BLaER1 (cell line): ENCODE measurements around the gene WDR38.
"Not testable (repeated sequence)": the region's sequence is repeated elsewhere in the genome, so short reads cannot be mapped to it uniquely, and the experiment has no call there.

Source experiments
- H3K27ac ChIP-seq: shearing (Covaris generic); formaldehyde crosslinking; 2 replicates; pipeline ENCODE4 v1.8.1; 2022
- H3K27me3 ChIP-seq: shearing (Covaris generic); formaldehyde crosslinking; 2 replicates; pipeline ENCODE4 v1.8.1; 2022
- H3K36me3 ChIP-seq: shearing (Covaris generic); formaldehyde crosslinking; 2 replicates; pipeline ENCODE4 v1.8.1; 2022
- H3K4me1 ChIP-seq: shearing (Covaris generic); formaldehyde crosslinking; 2 replicates; pipeline ENCODE4 v1.8.1; 2022
- H3K4me2 ChIP-seq: shearing (Covaris generic); formaldehyde crosslinking; 2 replicates; pipeline ENCODE4 v1.8.1; 2022
- H3K4me3 ChIP-seq: shearing (Covaris generic); formaldehyde crosslinking; 2 replicates; pipeline ENCODE4 v1.8.1; 2022
- H3K9ac ChIP-seq: shearing (Covaris generic); formaldehyde crosslinking; 2 replicates; pipeline ENCODE4 v1.8.1; 2022
- H3K9me3 ChIP-seq: shearing (Covaris generic); formaldehyde crosslinking; 2 replicates; pipeline ENCODE4 v1.8.1; 2022
- H4K20me1 ChIP-seq: shearing (Covaris generic); formaldehyde crosslinking; 2 replicates; pipeline ENCODE4 v1.8.1; 2022
- Cebpa-rat ChIP-seq: shearing (Covaris generic); IDR thresholded peaks from 2 replicates; pipeline ENCODE4 v1.8.1; 2022

Gene WDR38

GRCh38 chr9:124844291-124844690 lies 9.0 kb upstream of the WDR38 start:
- H3K4me2 ChIP-seq, result no peak overlapping the region
- H3K27me3 ChIP-seq, result no peaks in the 10 kb centered on the region
- H4K20me1 ChIP-seq, result no peaks in the 10 kb centered on the region
- no peak for TF ChIP-seq Cebpa-rat
- H3K9ac ChIP-seq, result no peak overlapping the region
- H3K4me3 ChIP-seq, result no peak overlapping the region
- no peak overlapping the region for H3K27ac ChIP-seq
- H3K4me1 ChIP-seq, result no peaks in the 10 kb centered on the region
- no peaks in the 10 kb centered on the region for H3K9me3 ChIP-seq
- H3K36me3 ChIP-seq, result no peaks in the 10 kb centered on the region

- not testable (repeated sequence) for H3K9me3 ChIP-seq, H3K4me3 ChIP-seq, H3K4me2 ChIP-seq, H3K4me1 ChIP-seq, H3K27ac ChIP-seq, H4K20me1 ChIP-seq, H3K27me3 ChIP-seq, H3K36me3 ChIP-seq, H3K9ac ChIP-seq
Measured at GRCh38 chr9:124846467-124846866, 6.8 kb upstream of the WDR38 start.

DNA sequence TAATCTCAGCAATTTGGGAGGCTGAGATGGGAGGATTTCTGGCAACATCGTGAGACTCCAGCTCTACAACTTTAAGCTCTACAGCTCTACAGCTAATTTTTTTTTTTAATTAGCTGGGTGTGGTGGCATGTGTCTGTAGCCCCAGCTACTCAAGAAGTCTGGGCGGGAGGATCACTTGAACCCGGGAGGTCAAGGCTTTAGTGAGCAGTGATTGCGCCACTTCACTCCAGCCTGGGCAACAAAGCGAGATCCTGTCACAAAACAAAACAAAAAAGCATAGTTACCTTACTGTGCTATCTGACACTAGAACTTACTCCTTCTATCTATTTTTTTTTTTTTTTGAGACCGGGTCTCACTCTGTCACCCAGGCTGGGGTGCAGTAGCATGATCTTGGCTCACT lies 6.3 kb upstream of the WDR38 start:
- no peak for TF ChIP-seq Cebpa-rat
- Histone ChIP-seq H3K27me3 (no peaks in the 10 kb centered on the region), H3K9ac (no peak overlapping the region), H3K9me3 (no peaks in the 10 kb centered on the region), H3K4me1 (peaks cover 12% of the 10 kb centered on the region), H3K4me3 (no peak overlapping the region), H3K4me2 (no peak overlapping the region), H3K36me3 (no peaks in the 10 kb centered on the region), H3K27ac (no peak overlapping the region), H4K20me1 (no peaks in the 10 kb centered on the region)

DNA sequence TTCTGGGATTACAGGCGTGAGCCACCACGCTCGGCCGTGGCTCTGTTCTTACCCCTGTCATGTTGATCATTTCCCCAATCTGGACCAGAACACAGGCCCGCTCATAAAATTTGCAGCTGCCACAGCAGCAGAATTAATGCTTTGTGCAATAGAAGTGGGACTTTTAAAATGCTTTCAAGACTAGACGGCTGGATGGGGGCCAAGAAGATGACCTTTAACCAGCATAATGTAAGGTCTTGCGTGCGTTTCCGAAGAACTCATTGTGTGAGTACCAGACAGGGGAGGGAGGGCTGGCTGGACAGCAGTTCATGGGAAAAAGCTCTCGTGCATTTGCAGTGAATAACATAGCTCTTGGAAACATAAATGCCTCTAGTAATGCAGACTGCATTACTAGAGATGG lies 3.5 kb upstream of the WDR38 start:
- H3K4me2 ChIP-seq, result no peak overlapping the region
- no peaks in the 10 kb centered on the region for H3K9me3 ChIP-seq
- H3K4me3 ChIP-seq, result no peak overlapping the region

GRCh38 chr9:124852121-124852828 lies 985 bp upstream of the WDR38 start:
- no peaks in the 10 kb centered on the region for H3K9me3 ChIP-seq
- peaks cover 13% of the 10 kb centered on the region for H3K36me3 ChIP-seq
- H3K27me3 ChIP-seq, result no peaks in the 10 kb centered on the region
- H4K20me1 ChIP-seq, result peaks cover 31% of the 10 kb centered on the region
- no peak overlapping the region for H3K27ac ChIP-seq
- H3K4me3 ChIP-seq, result peak overlapping the region; percentile 56
- H3K4me2 ChIP-seq, result peak overlapping the region; percentile 91
- 0 out of 2 replicates have a peak overlapping the region, but pooled peaks have one; percentile 48 for H3K9ac ChIP-seq
- H3K4me1 ChIP-seq, result peaks cover 23% of the 10 kb centered on the region
- no peak for TF ChIP-seq Cebpa-rat

More for the DNA sequence above, 3.5 kb upstream of the WDR38 start:
- Histone ChIP-seq H3K27me3 (no peaks in the 10 kb centered on the region), H3K27ac (no peak overlapping the region), H3K36me3 (no peaks in the 10 kb centered on the region), H3K4me1 (peaks cover 23% of the 10 kb centered on the region), H3K9ac (no peak overlapping the region), H4K20me1 (peaks cover 8% of the 10 kb centered on the region; the same call in 1 of the 2 replicates)
- no peak for TF ChIP-seq Cebpa-rat

DNA sequence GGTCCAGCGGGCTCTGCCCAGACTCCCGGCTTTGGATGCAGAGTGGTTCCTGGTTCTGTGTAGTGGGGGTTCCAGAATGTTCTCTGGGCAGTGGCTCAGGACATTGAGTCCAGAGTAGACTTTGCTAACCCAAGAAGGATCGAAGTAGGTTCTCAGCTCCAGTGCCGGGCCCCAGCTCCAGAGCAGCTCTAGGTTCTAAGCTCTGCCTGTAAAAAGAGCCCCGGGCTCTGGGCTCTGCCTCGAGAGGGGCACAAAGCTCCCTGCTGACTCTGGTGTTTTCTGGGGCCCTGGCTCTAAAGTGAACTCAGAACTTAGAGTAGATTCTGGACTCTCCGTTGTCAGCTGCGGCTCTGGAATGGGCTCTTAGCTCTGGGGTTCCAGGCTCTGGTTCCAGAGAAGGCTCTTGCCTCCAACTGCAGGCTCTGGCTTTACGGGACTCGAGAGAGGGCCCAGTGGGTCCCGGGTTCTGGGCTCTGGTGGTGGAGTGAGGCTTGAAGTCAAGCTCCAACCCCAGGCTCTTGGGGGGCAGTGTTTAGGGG lies 414 bp downstream of the WDR38 start:
- no peaks in the 10 kb centered on the region for H3K27me3 ChIP-seq
- peaks cover 27% of the 10 kb centered on the region for H3K4me1 ChIP-seq
- TF ChIP-seq Cebpa-rat, result no peak
- H3K4me2 ChIP-seq, result peak overlapping the region; percentile 91
- H3K4me3 ChIP-seq, result peak overlapping the region; percentile 56; the same call in 1 of the 2 replicates
- H4K20me1 ChIP-seq, result peaks cover 45% of the 10 kb centered on the region
- no peaks in the 10 kb centered on the region for H3K9me3 ChIP-seq
- peaks cover 27% of the 10 kb centered on the region for H3K36me3 ChIP-seq
- no peak overlapping the region for H3K27ac ChIP-seq
- H3K9ac ChIP-seq, result peak overlapping the region; percentile 48; the same call in 1 of the 2 replicates

DNA sequence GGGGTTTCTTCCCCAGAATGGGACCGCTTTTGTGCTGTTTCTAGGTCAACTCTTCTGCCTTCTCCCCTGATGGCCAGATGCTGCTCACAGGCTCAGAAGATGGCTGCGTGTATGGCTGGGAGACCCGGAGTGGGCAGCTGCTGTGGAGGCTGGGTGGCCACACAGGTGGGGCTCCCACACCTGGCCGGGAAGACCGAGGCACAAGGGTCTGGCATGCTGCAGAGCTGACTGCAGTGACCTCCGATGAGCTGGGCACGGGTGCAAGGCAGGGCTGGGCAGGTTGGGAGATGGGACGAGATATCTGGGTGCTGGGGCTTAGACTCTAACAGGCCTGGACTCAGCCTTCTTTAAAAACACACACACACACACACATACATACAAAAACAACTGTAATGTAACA lies 901 bp downstream of the WDR38 start:
- Histone ChIP-seq H3K36me3 (peaks cover 32% of the 10 kb centered on the region), H3K9ac (no peak overlapping the region), H3K27ac (no peak overlapping the region), H3K4me3 (no peak overlapping the region), H3K9me3 (no peaks in the 10 kb centered on the region), H3K27me3 (no peaks in the 10 kb centered on the region), H3K4me2 (no peak overlapping the region), H3K4me1 (peaks cover 32% of the 10 kb centered on the region), H4K20me1 (peaks cover 50% of the 10 kb centered on the region)
- no peak for TF ChIP-seq Cebpa-rat

GRCh38 chr9:124854822-124855221 lies 1.6 kb downstream of the WDR38 start:
- H3K9me3 ChIP-seq, result no peaks in the 10 kb centered on the region
- peaks cover 57% of the 10 kb centered on the region for H4K20me1 ChIP-seq
- no peak overlapping the region for H3K4me3 ChIP-seq
- no peaks in the 10 kb centered on the region for H3K27me3 ChIP-seq
- no peak overlapping the region for H3K9ac ChIP-seq
- no peak for TF ChIP-seq Cebpa-rat
- peaks cover 39% of the 10 kb centered on the region for H3K4me1 ChIP-seq
- H3K27ac ChIP-seq, result no peak overlapping the region
- H3K4me2 ChIP-seq, result no peak overlapping the region
- peaks cover 39% of the 10 kb centered on the region for H3K36me3 ChIP-seq

DNA sequence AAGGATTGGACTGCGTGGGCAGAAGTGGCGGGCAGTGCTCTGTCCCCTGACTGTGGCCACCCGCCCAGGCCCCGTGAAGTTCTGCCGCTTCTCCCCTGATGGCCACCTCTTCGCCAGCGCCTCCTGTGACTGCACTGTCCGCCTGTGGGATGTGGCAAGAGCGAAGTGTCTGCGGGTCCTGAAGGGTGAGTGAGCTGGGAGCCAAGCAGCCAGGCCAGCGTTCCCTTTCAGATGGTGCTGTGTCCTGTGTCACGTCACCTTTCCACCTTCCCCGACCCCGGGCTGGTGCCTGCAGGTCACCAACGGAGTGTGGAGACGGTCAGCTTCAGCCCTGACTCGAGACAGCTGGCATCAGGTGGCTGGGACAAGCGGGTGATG lies 2.3 kb downstream of the WDR38 start:
- peaks cover 46% of the 10 kb centered on the region for H3K36me3 ChIP-seq
- TF ChIP-seq Cebpa-rat, result no peak
- H3K27me3 ChIP-seq, result no peaks in the 10 kb centered on the region
- H3K4me2 ChIP-seq, result no peak overlapping the region
- H3K4me1 ChIP-seq, result peaks cover 46% of the 10 kb centered on the region
- H3K4me3 ChIP-seq, result no peak overlapping the region
- H3K9ac ChIP-seq, result no peak overlapping the region
- H3K9me3 ChIP-seq, result no peaks in the 10 kb centered on the region
- peaks cover 64% of the 10 kb centered on the region for H4K20me1 ChIP-seq
- H3K27ac ChIP-seq, result no peak overlapping the region

DNA sequence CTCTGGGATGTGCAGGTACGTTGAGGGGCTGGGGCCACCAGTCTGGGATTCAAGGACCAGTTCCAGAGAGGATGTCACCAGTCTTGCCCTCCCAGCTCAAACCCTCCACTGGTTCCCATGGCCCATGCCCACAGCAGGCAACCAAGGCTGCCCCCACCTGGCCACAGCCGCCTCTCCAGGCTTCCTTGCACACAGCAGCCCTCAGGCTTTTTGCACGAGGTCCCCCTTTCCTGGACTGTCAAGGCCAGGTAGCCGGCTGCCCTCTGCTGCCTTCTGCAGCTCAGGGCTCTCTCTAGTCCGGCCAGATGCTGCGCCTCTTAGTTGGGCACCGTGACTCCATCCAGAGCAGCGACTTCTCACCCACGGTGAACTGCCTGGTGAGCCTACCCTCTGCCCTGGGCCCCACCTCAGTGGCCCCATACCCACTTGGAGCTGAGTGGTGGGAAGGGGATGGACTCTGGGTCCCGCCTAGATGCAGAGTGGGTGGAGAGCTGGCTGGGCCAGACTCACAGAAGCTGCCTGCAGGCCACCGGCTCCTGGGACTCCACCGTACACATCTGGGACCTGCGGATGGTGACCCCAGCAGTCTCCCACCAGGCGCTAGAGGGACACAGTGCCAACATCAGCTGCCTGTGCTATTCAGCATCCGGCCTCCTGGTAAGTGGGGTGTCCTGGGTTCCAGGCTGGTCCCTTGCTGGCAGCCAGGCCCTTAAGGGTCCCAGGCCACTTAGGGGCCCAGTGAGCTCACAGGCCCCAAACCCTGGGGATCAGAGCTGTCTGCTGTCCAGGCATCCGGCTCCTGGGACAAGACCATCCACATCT lies 2.9 kb downstream of the WDR38 start:
- Histone ChIP-seq H3K4me3 (no peak overlapping the region), H3K27me3 (no peaks in the 10 kb centered on the region), H3K27ac (no peak overlapping the region), H3K9ac (no peak overlapping the region), H3K4me1 (peaks cover 45% of the 10 kb centered on the region), H3K36me3 (peaks cover 52% of the 10 kb centered on the region), H3K4me2 (no peak overlapping the region), H4K20me1 (peaks cover 70% of the 10 kb centered on the region), H3K9me3 (no peaks in the 10 kb centered on the region)
- no peak for TF ChIP-seq Cebpa-rat
